ENCODE data around the gene SMAD7.

DNA sequence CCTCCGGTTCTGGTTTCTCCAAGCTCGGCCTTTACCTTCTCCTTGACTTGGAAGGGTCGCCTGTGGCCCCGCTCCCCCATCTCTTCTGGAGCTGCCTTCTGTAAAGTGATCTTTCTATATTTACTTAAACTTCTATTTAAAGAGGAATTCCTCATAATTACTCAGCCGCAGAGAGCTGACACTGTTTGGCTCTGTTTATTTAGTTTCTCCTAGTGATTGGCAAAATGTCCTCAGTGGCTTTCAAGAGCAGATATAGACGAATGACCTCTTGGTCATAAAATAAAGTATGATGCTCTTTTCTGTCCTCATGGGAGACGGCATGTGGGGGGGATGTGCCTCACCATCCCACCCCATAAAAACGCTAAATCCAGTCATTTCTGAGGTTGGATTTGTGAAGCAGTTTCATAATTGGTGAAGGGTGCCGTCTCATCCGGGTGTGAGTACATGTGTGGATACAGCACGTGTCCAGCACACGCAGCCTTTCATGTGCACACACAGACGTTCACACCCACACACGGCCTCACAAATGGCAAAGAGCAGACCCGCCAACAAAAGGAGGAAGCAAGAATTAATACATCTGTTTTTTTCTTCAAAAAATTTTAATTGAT lies 43.4 kb upstream of the SMAD7 start:
- TF ChIP-seq POLR2AphosphoS5 (IDR thresholded peaks at IDR 0.05; ENCODE audit: insufficient read depth in 1 of 2, low read depth in 1 of 2): peak in 1 of 2 donors; percentile 29
- TF ChIP-seq, protein P1, sequence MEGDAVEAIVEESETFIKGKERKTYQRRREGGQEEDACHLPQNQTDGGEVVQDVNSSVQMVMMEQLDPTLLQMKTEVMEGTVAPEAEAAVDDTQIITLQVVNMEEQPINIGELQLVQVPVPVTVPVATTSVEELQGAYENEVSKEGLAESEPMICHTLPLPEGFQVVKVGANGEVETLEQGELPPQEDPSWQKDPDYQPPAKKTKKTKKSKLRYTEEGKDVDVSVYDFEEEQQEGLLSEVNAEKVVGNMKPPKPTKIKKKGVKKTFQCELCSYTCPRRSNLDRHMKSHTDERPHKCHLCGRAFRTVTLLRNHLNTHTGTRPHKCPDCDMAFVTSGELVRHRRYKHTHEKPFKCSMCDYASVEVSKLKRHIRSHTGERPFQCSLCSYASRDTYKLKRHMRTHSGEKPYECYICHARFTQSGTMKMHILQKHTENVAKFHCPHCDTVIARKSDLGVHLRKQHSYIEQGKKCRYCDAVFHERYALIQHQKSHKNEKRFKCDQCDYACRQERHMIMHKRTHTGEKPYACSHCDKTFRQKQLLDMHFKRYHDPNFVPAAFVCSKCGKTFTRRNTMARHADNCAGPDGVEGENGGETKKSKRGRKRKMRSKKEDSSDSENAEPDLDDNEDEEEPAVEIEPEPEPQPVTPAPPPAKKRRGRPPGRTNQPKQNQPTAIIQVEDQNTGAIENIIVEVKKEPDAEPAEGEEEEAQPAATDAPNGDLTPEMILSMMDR (IDR thresholded peaks at IDR 0.05): no peak
- TF ChIP-seq POLR2A (IDR thresholded peaks at IDR 0.05): no peak

Data from vagina (tissue), 2 donors.